MM.1S (cell line): ENCODE results near the gene NOTUM.
A peak's percentile ranks its signal among the peaks of the same experiment; 100 is the strongest.

Experiments used
- DNase-seq: peaks from one replicate; pipeline ENCODE4 v3.0.0-alpha.2; 2015
- H2AFZ ChIP-seq: fragments of 300-600 bp; sonication (generic); 2 replicates; pipeline ENCODE4 v1.6.0; 2016; ENCODE audit warnings: antibody characterized with exemption, low read length
- H3F3A ChIP-seq: fragments of 300-600 bp; sonication (generic); 2 replicates; pipeline ENCODE4 v1.6.1; 2016; ENCODE audit warnings: mild to moderate bottlenecking, antibody characterized with exemption, low read length, moderate library complexity, mixed read lengths; ENCODE audit not compliant: insufficient read depth
- H3K27ac ChIP-seq: fragments of 300-600 bp; sonication (generic); 2 replicates; pipeline ENCODE4 v1.5.1; 2016; ENCODE audit warnings: mild to moderate bottlenecking, low read length
- H3K27me3 ChIP-seq: fragments of 300-600 bp; sonication (generic); replicated peaks from 2 replicates; pipeline ENCODE4 v1.6.0; 2016; ENCODE audit warnings: low read length; ENCODE audit not compliant: insufficient read depth
- H3K36me3 ChIP-seq: fragments of 300-600 bp; sonication (generic); replicated peaks from 2 replicates; pipeline ENCODE4 v1.6.1; 2016; ENCODE audit warnings: mild to moderate bottlenecking, low read length, mixed read lengths; ENCODE audit not compliant: insufficient read depth
- H3K4me1 ChIP-seq: fragments of 300-600 bp; sonication (generic); 2 replicates; pipeline ENCODE4 v1.6.1; 2016; ENCODE audit warnings: low read length, mixed read lengths
- H3K4me2 ChIP-seq: fragments of 300-600 bp; sonication (generic); 2 replicates; pipeline ENCODE4 v1.6.0; 2016; ENCODE audit warnings: low read depth, low read length
- H3K4me3 ChIP-seq: fragments of 300-600 bp; sonication (generic); 2 replicates; pipeline ENCODE4 v1.5.1; 2016; ENCODE audit warnings: low read length, mixed read lengths
- H3K79me2 ChIP-seq: fragments of 300-600 bp; sonication (generic); 2 replicates; pipeline ENCODE4 v1.6.1; 2016; ENCODE audit warnings: mixed run types, low read length, mixed read lengths
- H3K9ac ChIP-seq: fragments of 300-600 bp; sonication (generic); 2 replicates; pipeline ENCODE4 v1.6.1; 2016; ENCODE audit warnings: low read length, mixed read lengths
- H3K9me2 ChIP-seq: fragments of 300-600 bp; sonication (generic); replicated peaks from 2 replicates; pipeline ENCODE4 v1.6.1; 2016; ENCODE audit warnings: mild to moderate bottlenecking, low read length, mixed read lengths; ENCODE audit not compliant: insufficient read depth
- H3K9me3 ChIP-seq: fragments of 300-600 bp; sonication (generic); replicated peaks from 2 replicates; pipeline ENCODE4 v1.6.1; 2016; ENCODE audit warnings: mild to moderate bottlenecking, low read length, mixed read lengths; ENCODE audit not compliant: insufficient read depth
- H4K20me1 ChIP-seq: fragments of 300-600 bp; sonication (generic); 2 replicates; pipeline ENCODE4 v1.6.1; 2016; ENCODE audit warnings: mild to moderate bottlenecking, low read length, moderate library complexity, mixed read lengths; ENCODE audit not compliant: insufficient read depth
- EZH2 ChIP-seq: fragments of 300-600 bp; sonication (generic); optimal IDR thresholded peaks from 2 replicates; pipeline ENCODE3; 2017; ENCODE audit warnings: low read depth, mild to moderate bottlenecking, antibody characterized with exemption, low read length, mixed read lengths
- EZH2phosphoT487 ChIP-seq: fragments of 300-600 bp; sonication (generic); IDR thresholded peaks from 2 replicates; pipeline ENCODE4 v1.6.1; 2018; ENCODE audit warnings: antibody characterized with exemption, low read length
- TF ChIP-seq, protein P1 (sequence below): fragments of 300-600 bp; sonication (generic); IDR thresholded peaks from 2 replicates; pipeline ENCODE4 v1.5.1; 2016; ENCODE audit warnings: antibody characterized with exemption, low read length, mixed read lengths

NOTUM gene

GRCh38 chr17:81907219-81908145 is 53.5 kb downstream of the NOTUM start:
- no peaks in the 10 kb centered on the region; the same call in 1 of the 2 replicates for H3F3A ChIP-seq
- no peak for DNase-seq
- no peak overlapping the region for H3K4me2 ChIP-seq
- no peak overlapping the region for H3K4me3 ChIP-seq
- no peak overlapping the region for H3K9ac ChIP-seq
- 0 out of 2 replicates have a peak, but pooled peaks cover 6% of the 10 kb centered on the region for H3K36me3 ChIP-seq
- peaks cover 7% of the 10 kb centered on the region for H3K4me1 ChIP-seq
- peaks cover 18% of the 10 kb centered on the region for H3K79me2 ChIP-seq
- H3K27ac ChIP-seq, result no peak overlapping the region
- no peaks in the 10 kb centered on the region for H3K9me2 ChIP-seq
- TF ChIP-seq EZH2phosphoT487 (no peak), EZH2 (no peak)
- TF ChIP-seq, protein P1, sequence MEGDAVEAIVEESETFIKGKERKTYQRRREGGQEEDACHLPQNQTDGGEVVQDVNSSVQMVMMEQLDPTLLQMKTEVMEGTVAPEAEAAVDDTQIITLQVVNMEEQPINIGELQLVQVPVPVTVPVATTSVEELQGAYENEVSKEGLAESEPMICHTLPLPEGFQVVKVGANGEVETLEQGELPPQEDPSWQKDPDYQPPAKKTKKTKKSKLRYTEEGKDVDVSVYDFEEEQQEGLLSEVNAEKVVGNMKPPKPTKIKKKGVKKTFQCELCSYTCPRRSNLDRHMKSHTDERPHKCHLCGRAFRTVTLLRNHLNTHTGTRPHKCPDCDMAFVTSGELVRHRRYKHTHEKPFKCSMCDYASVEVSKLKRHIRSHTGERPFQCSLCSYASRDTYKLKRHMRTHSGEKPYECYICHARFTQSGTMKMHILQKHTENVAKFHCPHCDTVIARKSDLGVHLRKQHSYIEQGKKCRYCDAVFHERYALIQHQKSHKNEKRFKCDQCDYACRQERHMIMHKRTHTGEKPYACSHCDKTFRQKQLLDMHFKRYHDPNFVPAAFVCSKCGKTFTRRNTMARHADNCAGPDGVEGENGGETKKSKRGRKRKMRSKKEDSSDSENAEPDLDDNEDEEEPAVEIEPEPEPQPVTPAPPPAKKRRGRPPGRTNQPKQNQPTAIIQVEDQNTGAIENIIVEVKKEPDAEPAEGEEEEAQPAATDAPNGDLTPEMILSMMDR, result 0 out of 2 replicates have a peak, but pooled peaks have one; percentile 7
- H2AFZ ChIP-seq, result no peak overlapping the region
- no peaks in the 10 kb centered on the region for H3K9me3 ChIP-seq
- no peaks in the 10 kb centered on the region for H3K27me3 ChIP-seq
- H4K20me1 ChIP-seq, result no peaks in the 10 kb centered on the region

DNA sequence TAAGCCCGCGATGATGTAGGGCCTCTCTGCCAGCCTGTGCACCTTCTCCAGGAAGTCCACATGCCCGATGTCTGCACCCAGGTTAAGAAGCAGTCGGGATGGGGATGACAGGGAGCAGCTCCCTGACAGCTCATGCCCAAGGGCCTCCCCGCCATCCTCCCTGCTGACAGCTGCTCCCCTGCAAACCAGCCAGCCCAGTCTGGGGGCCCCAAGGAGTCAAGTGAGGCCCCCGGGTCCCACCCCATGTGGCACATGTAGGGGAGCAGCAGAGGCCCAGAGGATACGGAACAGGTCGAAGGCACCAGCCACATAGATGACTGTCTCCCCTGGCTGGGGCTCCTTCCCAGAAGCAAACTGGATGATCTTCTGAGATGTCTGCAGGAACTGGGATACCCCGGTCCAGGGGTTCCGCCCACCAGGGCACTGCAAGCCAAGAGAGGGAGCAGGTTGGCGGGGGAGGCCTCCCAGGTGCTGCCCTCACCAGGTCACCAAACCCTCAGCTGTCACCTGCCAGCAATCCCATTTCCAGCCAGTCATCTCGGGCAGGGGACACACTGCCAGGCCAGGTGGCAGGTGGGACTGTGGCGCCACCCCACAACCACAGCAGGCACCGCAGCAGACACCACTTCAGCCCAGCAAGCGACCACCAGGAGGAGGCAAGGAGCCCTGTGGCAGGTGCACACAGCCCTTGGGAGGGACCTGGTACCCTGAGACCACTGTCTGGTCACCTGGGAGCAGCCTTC is 54.3 kb downstream of the NOTUM start:
- DNase-seq, result no peak
- no peaks in the 10 kb centered on the region for H4K20me1 ChIP-seq
- no peaks in the 10 kb centered on the region for H3K9me3 ChIP-seq
- no peak overlapping the region for H3K27ac ChIP-seq
- H3K4me3 ChIP-seq, result no peak overlapping the region
- H3K36me3 ChIP-seq, result no peaks in the 10 kb centered on the region
- no peaks in the 10 kb centered on the region; the same call in 1 of the 2 replicates for H3F3A ChIP-seq
- no peak overlapping the region for H3K9ac ChIP-seq
- no peaks in the 10 kb centered on the region; the same call in 1 of the 2 replicates for H3K27me3 ChIP-seq
- H3K4me1 ChIP-seq, result peaks cover 7% of the 10 kb centered on the region
- peaks cover 18% of the 10 kb centered on the region for H3K79me2 ChIP-seq
- H2AFZ ChIP-seq, result no peak overlapping the region
- no peaks in the 10 kb centered on the region for H3K9me2 ChIP-seq
- no peak overlapping the region for H3K4me2 ChIP-seq
- TF ChIP-seq EZH2, result no peak
- TF ChIP-seq, protein P1, result peak; percentile 15; the same call in 1 of the 2 replicates
- no peak for TF ChIP-seq EZH2phosphoT487

GRCh38 chr17:81905993-81906392 is 55.0 kb downstream of the NOTUM start:
- Histone ChIP-seq H3F3A (no peaks in the 10 kb centered on the region; the same call in 1 of the 2 replicates), H3K27me3 (no peaks in the 10 kb centered on the region; the same call in 1 of the 2 replicates), H2AFZ (no peak overlapping the region), H3K4me3 (no peak overlapping the region), H3K4me2 (no peak overlapping the region), H4K20me1 (no peaks in the 10 kb centered on the region), H3K79me2 (peaks cover 18% of the 10 kb centered on the region), H3K9ac (no peak overlapping the region), H3K4me1 (peaks cover 7% of the 10 kb centered on the region), H3K9me2 (no peaks in the 10 kb centered on the region), H3K9me3 (no peaks in the 10 kb centered on the region), H3K36me3 (no peaks in the 10 kb centered on the region), H3K27ac (no peak overlapping the region)
- DNase-seq, result no peak
- TF ChIP-seq, protein P1, result no peak
- TF ChIP-seq EZH2phosphoT487, result no peak
- no peak for TF ChIP-seq EZH2
